Measurements from ENCODE around the gene MS4A6E. TPM values are rescaled to one million over a fixed set of nuclear protein-coding genes. Genes with fewer than 3 reads are reported as not detected.

Gene MS4A6E
- total and polyA plus RNA-seq, 2 of the 8 experiments (the other 6 are each of a cell fraction or from before 2014, with no cell fraction given), result not detected

GRCh38 chr11:60292145-60292544, 34.9 kb upstream of the MS4A6E start (continued):
- TF ChIP-seq SUZ12 (IDR thresholded peaks at IDR 0.05; ENCODE audit: low read length), result no peak

Measured in H1 (cell line).